Measurements from ENCODE around the gene ANXA2. TPM values are rescaled to one million over a fixed set of nuclear protein-coding genes. Genes with fewer than 3 reads are reported as not detected.
"Not testable (repeated sequence)": the region's sequence is repeated elsewhere in the genome, so short reads cannot be mapped to it uniquely, and the experiment has no call there.

Gene ANXA2
- total RNA-seq, 2 experiments from 2014 or later: 368 to 375 TPM

DNA sequence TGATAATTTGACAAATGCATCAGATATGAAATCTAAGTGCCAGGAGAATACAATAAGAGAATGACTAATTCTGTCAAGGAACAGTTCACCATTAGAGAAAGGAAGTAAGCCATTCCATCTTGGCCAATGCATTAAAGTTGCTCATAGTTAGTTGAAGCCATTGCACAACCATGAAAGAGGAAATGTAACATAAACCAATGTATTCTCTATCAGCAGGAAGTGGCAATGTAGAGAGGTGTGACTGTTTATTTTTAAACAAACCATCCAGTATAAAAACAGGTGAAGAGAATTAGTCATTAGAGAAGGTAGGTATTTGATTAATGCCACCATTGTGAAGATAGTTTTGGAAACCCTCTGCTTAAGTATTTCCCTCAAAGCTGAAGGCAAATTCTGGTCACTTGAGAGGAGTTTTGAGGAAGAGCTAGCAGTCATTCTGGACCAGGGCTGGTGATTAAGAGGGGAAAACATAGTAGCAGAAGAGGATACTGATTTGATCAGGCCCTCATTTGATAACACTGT, 10.7 kb upstream of the ANXA2 start:
- Mint-ChIP-seq H3K27ac (peak overlapping the region; percentile 81), H3K36me3 (ENCODE audit: low read depth) (peaks cover 3% of the 10 kb centered on the region), H3K9me3 (ENCODE audit: insufficient read depth) (no peaks in the 10 kb centered on the region), H3K27me3 (ENCODE audit: low read depth) (peaks cover 2% of the 10 kb centered on the region), H3K4me1 (ENCODE audit: low read depth) (peaks cover 21% of the 10 kb centered on the region), H3K4me3 (peak overlapping the region; percentile 3)
- ChIA-PET POLR2A (interaction anchor here (1.2 to 4.2 kb wide), 2 partner anchors 10 to 11 kb away, joined by 3 to 20 read pairs; partner anchors contain the start of gene ANXA2), CTCF (interaction anchor here (1.0 to 1.5 kb wide), 3 partner anchors 10 to 100 kb away, joined by 3 to 4 read pairs (median 3); no protein-coding TSS in a partner anchor)
- no peak for DNase-seq
- ATAC-seq: peak; percentile 84

DNA sequence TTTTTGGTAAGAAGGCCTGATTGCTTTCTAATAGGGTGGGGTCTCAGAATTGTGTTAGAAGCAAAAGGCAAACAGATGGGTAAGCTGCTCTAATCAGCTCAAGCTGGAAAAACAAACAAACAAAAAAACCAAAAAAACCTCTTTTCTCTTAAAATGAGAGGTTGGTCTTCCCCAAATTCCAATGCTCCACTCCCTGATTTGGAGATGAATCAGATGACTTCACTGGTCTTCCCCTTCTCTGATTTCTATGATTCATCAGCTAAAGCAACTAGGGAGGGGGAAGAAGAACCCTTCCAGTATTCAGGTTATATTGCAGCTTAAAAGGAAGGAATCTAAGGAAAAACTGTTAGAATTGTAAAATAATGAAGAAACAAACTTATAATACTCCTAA, 9.6 kb upstream of the ANXA2 start:
- H3K4me3 Mint-ChIP-seq: no peak overlapping the region
- ChIA-PET CTCF (interaction anchor here (3.1 kb wide), 1 partner anchor 70 kb away, joined by 8 read pairs; no protein-coding TSS in a partner anchor), POLR2A (interaction anchor here (4.2 kb wide), 1 partner anchor 9 kb away, joined by 20 read pairs; the partner anchor contains the start of gene ANXA2)
- peaks cover 21% of the 10 kb centered on the region for H3K4me1 Mint-ChIP-seq (ENCODE audit: low read depth)
- DNase-seq: no peak
- no peak for ATAC-seq
- peaks cover 4% of the 10 kb centered on the region for H3K27me3 Mint-ChIP-seq (ENCODE audit: low read depth)
- H3K9me3 Mint-ChIP-seq (ENCODE audit: insufficient read depth): no peaks in the 10 kb centered on the region
- peaks cover 3% of the 10 kb centered on the region for H3K36me3 Mint-ChIP-seq (ENCODE audit: low read depth)
- no peak overlapping the region for H3K27ac Mint-ChIP-seq

DNA sequence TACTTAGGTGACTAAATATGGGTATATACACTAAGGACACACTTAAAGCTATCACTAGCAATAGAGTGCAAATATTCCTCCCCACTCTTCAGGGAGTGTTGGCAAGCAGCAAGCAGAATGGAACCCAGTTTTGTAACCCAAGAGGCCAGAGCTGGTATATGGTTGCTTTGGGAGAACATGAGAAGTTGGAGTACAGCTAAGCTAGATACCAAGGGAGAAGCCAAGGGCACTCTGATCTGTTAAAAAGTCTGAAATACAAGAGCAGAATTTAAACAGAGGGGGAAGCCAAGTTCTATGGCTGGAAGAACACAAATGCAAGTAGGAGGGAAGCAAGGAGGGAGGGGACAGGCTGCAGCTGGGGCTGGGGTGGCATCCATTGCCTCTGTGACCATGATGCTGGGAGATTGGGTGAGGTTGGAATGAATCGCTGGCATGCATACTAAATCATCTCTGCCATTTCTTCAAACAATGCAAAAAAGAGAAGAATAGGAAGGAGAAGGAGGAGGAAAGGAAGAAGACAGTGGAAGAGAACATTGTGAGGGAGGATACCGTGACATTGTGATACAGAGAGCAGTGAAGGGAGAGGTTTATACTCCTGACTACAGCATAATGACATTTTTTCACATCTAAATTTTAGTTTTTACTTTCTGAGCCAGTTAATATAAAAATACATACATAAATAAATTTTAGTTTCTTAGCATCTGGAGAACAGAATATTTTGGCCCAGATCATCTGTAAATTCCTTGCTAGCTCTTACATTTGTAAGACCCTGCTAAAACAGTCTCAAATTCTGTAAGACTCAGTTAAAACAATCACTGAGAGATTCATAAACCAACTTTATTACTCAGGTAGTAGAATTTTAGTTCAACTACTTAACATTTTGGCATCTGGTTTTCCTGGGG, 9.0 kb upstream of the ANXA2 start:
- CTCF ChIA-PET: interaction anchor here (0.6 to 3.1 kb wide), 4 partner anchors 16 to 114 kb away, joined by 3 to 8 read pairs (median 4); no protein-coding TSS in a partner anchor
- no peak for ATAC-seq

DNA sequence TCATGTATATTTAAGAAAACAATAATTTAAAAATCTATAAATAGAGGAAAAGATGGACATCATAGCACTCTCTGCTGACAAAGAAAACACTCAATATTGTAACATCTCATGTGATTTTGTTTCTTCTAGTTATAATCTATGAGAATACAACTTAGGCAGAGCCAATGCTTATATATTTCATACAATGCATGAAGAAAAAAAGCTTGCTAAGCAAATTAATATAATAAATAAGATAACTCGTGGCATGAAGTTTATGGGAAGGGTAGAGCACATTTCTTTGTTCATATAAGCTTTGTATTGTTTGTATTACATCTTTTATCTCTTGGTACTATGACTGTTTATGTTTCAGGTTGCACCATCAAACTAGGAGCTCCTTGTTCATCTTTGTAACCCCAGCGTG, 7.6 kb upstream of the ANXA2 start:
- Mint-ChIP-seq H3K36me3 (ENCODE audit: low read depth) (peaks cover 3% of the 10 kb centered on the region), H3K4me3 (no peak overlapping the region), H3K27ac (no peak overlapping the region), H3K9me3 (ENCODE audit: insufficient read depth) (no peaks in the 10 kb centered on the region), H3K4me1 (ENCODE audit: low read depth) (peaks cover 21% of the 10 kb centered on the region), H3K27me3 (ENCODE audit: low read depth) (peaks cover 4% of the 10 kb centered on the region)
- ATAC-seq: no peak
- no peak for DNase-seq
- POLR2A ChIA-PET: no interaction called here
- CTCF ChIA-PET: interaction anchor here (0.9 to 3.1 kb wide), 2 partner anchors 46 to 72 kb away, joined by 3 to 8 read pairs; no protein-coding TSS in a partner anchor

More for the DNA sequence above, 9.0 kb upstream of the ANXA2 start:
- no peak overlapping the region for H3K4me3 Mint-ChIP-seq
- H3K4me1 Mint-ChIP-seq (ENCODE audit: low read depth): peaks cover 21% of the 10 kb centered on the region
- H3K36me3 Mint-ChIP-seq (ENCODE audit: low read depth): peaks cover 3% of the 10 kb centered on the region
- peaks cover 4% of the 10 kb centered on the region for H3K27me3 Mint-ChIP-seq (ENCODE audit: low read depth)
- H3K9me3 Mint-ChIP-seq (ENCODE audit: insufficient read depth): no peaks in the 10 kb centered on the region
- H3K27ac Mint-ChIP-seq: no peak overlapping the region
- POLR2A ChIA-PET: interaction anchor here (4.2 kb wide), 1 partner anchor 9 kb away, joined by 20 read pairs; the partner anchor contains the start of gene ANXA2
- DNase-seq: no peak

DNA sequence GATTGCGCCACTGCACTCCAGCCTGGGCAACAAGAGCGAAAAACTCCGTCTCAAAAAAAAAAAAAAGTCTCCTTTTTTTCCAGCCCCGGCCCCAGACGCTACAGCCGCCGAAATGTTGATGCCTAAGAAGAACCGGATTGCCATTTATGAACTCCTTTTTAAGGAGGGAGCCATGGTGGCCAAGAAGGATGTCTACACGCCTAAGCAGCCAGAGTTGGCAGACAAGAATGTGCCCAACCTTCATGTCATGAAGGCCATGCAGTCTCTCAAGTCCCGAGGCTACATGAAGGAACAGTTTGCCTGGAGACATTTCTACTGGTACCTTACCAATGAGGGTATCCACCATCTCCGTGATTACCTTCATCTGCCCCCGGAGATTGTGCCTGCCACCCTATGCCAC, 6.6 kb upstream of the ANXA2 start:
- H3K27ac Mint-ChIP-seq; CTCF ChIA-PET; POLR2A ChIA-PET; ATAC-seq; H3K9me3 Mint-ChIP-seq (ENCODE audit: insufficient read depth); H3K27me3 Mint-ChIP-seq (ENCODE audit: low read depth); H3K36me3 Mint-ChIP-seq (ENCODE audit: low read depth); H3K4me3 Mint-ChIP-seq; DNase-seq: not testable (repeated sequence)
- peaks cover 22% of the 10 kb centered on the region for H3K4me1 Mint-ChIP-seq (ENCODE audit: low read depth)

DNA sequence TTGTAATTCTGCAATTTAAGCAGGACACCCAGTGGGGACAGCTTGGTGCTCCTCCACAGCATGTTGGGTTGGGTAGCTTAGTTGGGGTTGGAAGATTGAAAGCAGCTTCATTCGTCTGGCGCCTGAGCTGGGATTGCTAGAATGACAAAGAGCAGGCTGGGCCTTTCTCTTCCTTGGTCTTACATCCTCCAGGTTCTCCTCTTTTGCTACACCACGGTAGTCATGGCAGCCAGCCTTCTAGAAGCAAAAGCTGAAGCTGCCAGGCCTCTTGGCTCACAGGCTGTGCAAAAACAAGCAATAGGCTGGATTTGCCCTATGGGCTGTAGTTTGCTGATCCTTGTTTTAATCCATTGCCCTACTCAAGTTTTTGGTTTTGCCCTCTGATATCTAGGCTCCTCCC, 3.2 kb upstream of the ANXA2 start:
- ChIA-PET POLR2A (no interaction called here), CTCF (no interaction called here)
- H3K9me3 Mint-ChIP-seq (ENCODE audit: insufficient read depth): no peaks in the 10 kb centered on the region
- peaks cover 27% of the 10 kb centered on the region for H3K4me1 Mint-ChIP-seq (ENCODE audit: low read depth)
- H3K27me3 Mint-ChIP-seq (ENCODE audit: low read depth): peaks cover 9% of the 10 kb centered on the region
- ATAC-seq (no peak), DNase-seq (no peak)
- peaks cover 16% of the 10 kb centered on the region for H3K36me3 Mint-ChIP-seq (ENCODE audit: low read depth)
- no peak overlapping the region for H3K27ac Mint-ChIP-seq
- no peak overlapping the region for H3K4me3 Mint-ChIP-seq

DNA sequence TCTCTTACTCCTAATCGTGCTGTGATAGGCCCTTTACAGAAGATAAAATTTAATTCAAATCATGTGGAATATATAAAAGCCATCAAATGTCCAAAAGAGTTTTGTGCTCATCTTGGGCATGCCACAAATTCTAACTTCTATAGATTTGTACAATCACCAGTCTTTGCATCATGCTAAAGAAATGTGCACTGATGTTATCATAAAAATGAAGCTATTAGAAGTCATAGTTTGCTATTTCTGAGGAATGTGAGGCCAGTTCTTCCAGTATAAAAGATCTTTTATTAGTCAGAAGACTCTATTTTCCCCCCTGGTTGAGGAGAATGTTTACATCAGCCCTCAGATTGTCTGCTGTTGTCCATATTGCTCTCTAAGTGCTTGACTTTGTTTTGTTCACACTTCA, 2.1 kb upstream of the ANXA2 start:
- Mint-ChIP-seq H3K9me3 (ENCODE audit: insufficient read depth) (no peaks in the 10 kb centered on the region), H3K4me1 (ENCODE audit: low read depth) (peaks cover 34% of the 10 kb centered on the region), H3K36me3 (ENCODE audit: low read depth) (peaks cover 25% of the 10 kb centered on the region), H3K4me3 (no peak overlapping the region), H3K27ac (no peak overlapping the region), H3K27me3 (ENCODE audit: low read depth) (peaks cover 9% of the 10 kb centered on the region)
- no peak for ATAC-seq
- POLR2A ChIA-PET: interaction anchor here (2.6 kb wide), 1 partner anchor 42 kb away, joined by 11 read pairs; no protein-coding TSS in a partner anchor
- no peak for DNase-seq
- CTCF ChIA-PET: interaction anchor here (0.7 to 1.7 kb wide), 2 partner anchors 121 to 185 kb away, joined by 3 read pairs; no protein-coding TSS in a partner anchor

DNA sequence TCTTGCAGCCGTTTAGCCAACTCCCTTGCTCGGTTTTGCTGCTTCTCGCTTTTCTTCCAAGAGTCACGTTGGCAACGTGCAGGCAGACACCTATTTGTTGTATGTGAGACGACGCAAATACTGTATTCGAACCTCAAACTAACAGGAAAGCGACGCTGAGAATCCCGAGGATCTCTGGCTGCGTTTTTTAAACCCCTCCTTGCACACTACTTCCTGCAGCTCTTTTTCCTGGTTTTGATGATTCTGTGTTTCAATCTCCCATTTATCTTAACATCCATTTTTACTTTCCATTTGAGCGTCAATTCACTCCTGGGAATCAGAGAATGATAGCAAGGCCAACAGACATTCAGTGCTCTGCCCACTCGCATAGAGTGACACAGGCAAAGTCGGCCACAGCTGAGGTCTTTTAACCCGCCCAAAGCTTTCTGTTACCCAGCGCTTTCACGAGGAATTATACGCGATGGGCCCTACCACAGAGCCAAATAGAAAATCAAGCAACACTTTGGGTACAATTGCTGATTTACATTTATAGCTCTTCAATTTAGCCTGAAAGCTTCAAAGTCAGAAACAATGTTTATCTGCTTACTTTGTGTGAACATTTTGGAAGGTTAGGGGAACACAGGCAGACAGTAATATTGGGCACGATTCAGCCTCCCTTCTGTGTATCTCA, 1.6 kb upstream of the ANXA2 start:
- POLR2A ChIA-PET: interaction anchor here (1.1 to 2.6 kb wide), 5 partner anchors 42 to 711 kb away, joined by 3 to 11 read pairs (median 5); no protein-coding TSS in a partner anchor
- Mint-ChIP-seq H3K4me1 (ENCODE audit: low read depth) (peaks cover 38% of the 10 kb centered on the region), H3K27ac (peak overlapping the region; percentile 97), H3K9me3 (ENCODE audit: insufficient read depth) (no peaks in the 10 kb centered on the region), H3K36me3 (ENCODE audit: low read depth) (peaks cover 30% of the 10 kb centered on the region), H3K4me3 (peak overlapping the region; percentile 75), H3K27me3 (ENCODE audit: low read depth) (peaks cover 9% of the 10 kb centered on the region)
- CTCF ChIA-PET: interaction anchor here (0.7 to 1.7 kb wide), 2 partner anchors 121 to 186 kb away, joined by 3 read pairs; no protein-coding TSS in a partner anchor
- no peak for DNase-seq
- ATAC-seq: no peak

DNA sequence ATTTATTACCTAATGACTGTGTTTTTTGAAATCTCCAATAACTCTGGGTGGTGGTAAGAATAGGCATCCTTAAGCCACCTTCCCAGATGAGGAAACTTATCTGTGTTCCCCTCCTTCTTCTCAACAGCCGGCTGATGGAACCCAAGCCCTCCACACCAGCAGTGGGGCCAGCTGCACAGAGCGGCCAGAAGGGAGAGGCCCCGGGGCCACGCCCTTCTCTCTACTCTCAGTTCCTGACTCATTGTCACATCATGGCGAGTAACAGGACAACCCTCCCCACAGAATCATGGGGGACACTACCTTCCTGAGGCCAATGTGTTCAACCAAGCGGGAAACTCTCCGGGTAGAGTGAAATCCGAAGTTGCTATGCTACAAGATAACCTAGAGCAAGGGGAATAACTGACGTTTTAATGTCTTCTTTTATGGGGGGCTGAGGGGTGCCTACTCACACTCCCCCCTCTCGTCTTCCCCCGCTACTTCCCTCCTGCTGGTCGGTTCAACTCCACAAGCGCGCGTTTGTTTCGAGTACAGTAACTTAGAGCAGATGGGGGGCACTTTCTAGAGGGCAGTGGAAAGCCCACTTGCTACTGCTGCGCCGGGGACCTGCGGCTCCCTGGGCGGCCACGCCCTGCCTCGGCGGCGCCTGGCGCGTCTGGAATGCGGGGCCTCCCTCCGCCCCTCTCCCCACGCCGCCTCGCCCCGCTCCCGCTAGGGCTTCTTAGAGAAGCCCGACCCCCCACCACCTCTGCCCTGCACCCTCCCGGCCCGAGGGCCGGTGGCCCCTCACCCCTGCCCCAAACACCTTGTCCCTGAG, 621 bp downstream of the ANXA2 start:
- Mint-ChIP-seq H3K27ac (peak overlapping the region; percentile 92), H3K4me3 (peak overlapping the region; percentile 94), H3K9me3 (ENCODE audit: insufficient read depth) (no peaks in the 10 kb centered on the region), H3K27me3 (ENCODE audit: low read depth) (peaks cover 5% of the 10 kb centered on the region), H3K36me3 (ENCODE audit: low read depth) (peaks cover 47% of the 10 kb centered on the region), H3K4me1 (ENCODE audit: low read depth) (peaks cover 57% of the 10 kb centered on the region)
- ATAC-seq (peak; percentile 45), DNase-seq (peak; percentile 65)
- ChIA-PET POLR2A (interaction anchor here (0.6 to 2.6 kb wide), 14 partner anchors 8 to 448 kb away, joined by 3 to 20 read pairs (median 6); partner anchors contain the start of gene ICE2), CTCF (interaction anchor here (0.7 kb wide), 1 partner anchor 45 kb away, joined by 3 read pairs; no protein-coding TSS in a partner anchor)

DNA sequence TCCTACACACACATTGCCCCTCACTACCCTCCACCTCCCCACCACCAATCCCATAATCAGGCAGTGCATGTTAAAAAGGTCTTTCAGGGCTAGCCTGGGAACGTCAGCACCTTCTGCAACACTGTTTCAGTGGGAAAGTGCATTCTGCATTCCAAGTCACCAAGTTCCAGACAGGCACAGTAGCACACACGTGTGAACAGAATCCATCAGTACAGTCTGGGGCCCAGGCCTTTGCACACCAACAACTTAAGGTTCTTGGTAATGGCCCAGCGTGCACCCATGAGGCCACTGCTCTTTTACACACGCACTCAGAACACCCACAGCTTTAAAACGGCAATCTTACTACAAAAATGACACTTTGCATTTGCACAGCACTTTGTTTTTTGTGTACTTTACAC, 1.2 kb downstream of the ANXA2 start:
- POLR2A ChIA-PET: interaction anchor here (1.3 kb wide), 1 partner anchor 10 kb away, joined by 4 read pairs; no protein-coding TSS in a partner anchor
- DNase-seq (no peak), ATAC-seq (no peak)
- Mint-ChIP-seq H3K9me3 (ENCODE audit: insufficient read depth) (no peaks in the 10 kb centered on the region), H3K27ac (peak overlapping the region; percentile 92), H3K36me3 (ENCODE audit: low read depth) (peaks cover 50% of the 10 kb centered on the region), H3K4me3 (peak overlapping the region; percentile 94), H3K4me1 (ENCODE audit: low read depth) (peaks cover 63% of the 10 kb centered on the region), H3K27me3 (ENCODE audit: low read depth) (peaks cover 5% of the 10 kb centered on the region)
- CTCF ChIA-PET: interaction anchor here (0.7 kb wide), 1 partner anchor 46 kb away, joined by 3 read pairs; no protein-coding TSS in a partner anchor

Measured in activated CD8-positive, alpha-beta T cell treated with anti-CD3 and anti-CD28 coated beads, Interleukin-2, amount 10 ng/mL, durations not matched to agents 7 days and 5 days (primary cell).